ENCODE data around the gene APOBEC3B.

APOBEC3B gene

GRCh38 chr22:39026509-39027150, 44.5 kb downstream of the APOBEC3B start:
- H3K4me1 ChIP-seq (ENCODE audit: control insufficient read depth in 2 of 2, insufficient read depth in 1 of 2, low read depth in 1 of 2, low read length in 2 of 2): peaks cover 3 to 7% of the 10 kb centered on the region in 2 donors
- no peak overlapping the region for H3K4ac ChIP-seq (ENCODE audit: low read length)
- H3K18ac ChIP-seq (ENCODE audit: low read length): no peak overlapping the region
- H3K36me3 ChIP-seq (replicated peaks in 1 of 2; ENCODE audit: control insufficient read depth in 2 of 2, insufficient read depth in 2 of 2, low read length in 2 of 2): no peaks in the 10 kb centered on the region
- H3K27ac ChIP-seq (replicated peaks; ENCODE audit: low read length): no peak overlapping the region
- no peak overlapping the region for H3K9ac ChIP-seq (ENCODE audit: low read depth, low read length, poor library complexity)
- DNase-seq (ENCODE audit: low spot score): no peak
- H3K79me1 ChIP-seq (ENCODE audit: low read depth, low read length): no peaks in the 10 kb centered on the region
- no peak overlapping the region for H3K23ac ChIP-seq (ENCODE audit: low read depth, low read length, poor library complexity)
- no peak overlapping the region for H2AK5ac ChIP-seq (ENCODE audit: low read depth, low read length)
- no peak overlapping the region for H2BK120ac ChIP-seq (ENCODE audit: low read depth, low read length)
- H2BK5ac ChIP-seq (ENCODE audit: low read length): no peak overlapping the region
- H3K4me3 ChIP-seq (ENCODE audit: low read length in 2 of 2): no peak overlapping the region
- no peak overlapping the region for H4K91ac ChIP-seq (ENCODE audit: low read depth, low read length, poor library complexity)
- H3K9me3 ChIP-seq (replicated peaks in 1 of 2; ENCODE audit: control insufficient read depth in 2 of 2, insufficient read depth in 1 of 2, low read depth in 1 of 2, low read length in 2 of 2): no peaks in the 10 kb centered on the region
- no peak overlapping the region for H2BK12ac ChIP-seq (ENCODE audit: low read length)
- H2BK15ac ChIP-seq (ENCODE audit: low read length): no peak overlapping the region
- H3K4me2 ChIP-seq (ENCODE audit: insufficient read depth, low read length, poor library complexity, severe bottlenecking): no peak overlapping the region
- H2AFZ ChIP-seq (ENCODE audit: low read length): no peak overlapping the region
- no peak overlapping the region for H4K8ac ChIP-seq (ENCODE audit: low read depth, low read length)
- WGBS, 2 donors (ENCODE audit: extremely low coverage in 2 of 2, insufficient read length in 2 of 2, insufficient replicate concordance in 1 of 2): no CpG with 5 or more reads among the region's 12 CpGs
- H3K27me3 ChIP-seq (ENCODE audit: control insufficient read depth in 3 of 3, insufficient read depth in 3 of 3, low read depth in 1 of 3, low read length in 3 of 3): no peaks in the 10 kb centered on the region
- no peak overlapping the region for H3K14ac ChIP-seq (ENCODE audit: low read length)

- H2AK5ac ChIP-seq (ENCODE audit: low read depth, low read length): no peak overlapping the region
- H4K91ac ChIP-seq (ENCODE audit: low read depth, low read length, poor library complexity): no peak overlapping the region
- no peak overlapping the region for H3K9ac ChIP-seq (ENCODE audit: low read depth, low read length, poor library complexity)
- no peaks in the 10 kb centered on the region for H3K9me3 ChIP-seq (replicated peaks in 1 of 2; ENCODE audit: control insufficient read depth in 2 of 2, insufficient read depth in 1 of 2, low read depth in 1 of 2, low read length in 2 of 2)
- H3K4me3 ChIP-seq (ENCODE audit: low read length in 2 of 2): no peak overlapping the region
- no peaks in the 10 kb centered on the region for H3K79me1 ChIP-seq (ENCODE audit: low read depth, low read length)
- H3K27ac ChIP-seq (replicated peaks; ENCODE audit: low read length): no peak overlapping the region
- no CpG with 5 or more reads among the region's 4 CpGs for WGBS, 2 donors (ENCODE audit: extremely low coverage in 2 of 2, insufficient read length in 2 of 2, insufficient replicate concordance in 1 of 2)
- no peak overlapping the region for H2BK120ac ChIP-seq (ENCODE audit: low read depth, low read length)
- no peak overlapping the region for H3K4me2 ChIP-seq (ENCODE audit: insufficient read depth, low read length, poor library complexity, severe bottlenecking)
- H3K36me3 ChIP-seq (replicated peaks in 1 of 2; ENCODE audit: control insufficient read depth in 2 of 2, insufficient read depth in 2 of 2, low read length in 2 of 2): no peaks in the 10 kb centered on the region
- H2BK15ac ChIP-seq (ENCODE audit: low read length): no peak overlapping the region
- no peak overlapping the region for H3K23ac ChIP-seq (ENCODE audit: low read depth, low read length, poor library complexity)
- peaks cover 0 to 4% of the 10 kb centered on the region in 2 donors for H3K4me1 ChIP-seq (ENCODE audit: control insufficient read depth in 2 of 2, insufficient read depth in 1 of 2, low read depth in 1 of 2, low read length in 2 of 2)
- H4K8ac ChIP-seq (ENCODE audit: low read depth, low read length): no peak overlapping the region
- no peaks in the 10 kb centered on the region for H3K27me3 ChIP-seq (ENCODE audit: control insufficient read depth in 3 of 3, insufficient read depth in 3 of 3, low read depth in 1 of 3, low read length in 3 of 3)
- DNase-seq (ENCODE audit: low spot score): no peak
- no peak overlapping the region for H2BK5ac ChIP-seq (ENCODE audit: low read length)
- peak overlapping the region; percentile 64 for H3K18ac ChIP-seq (ENCODE audit: low read length)
- no peak overlapping the region for H2AFZ ChIP-seq (ENCODE audit: low read length)
- no peak overlapping the region for H3K4ac ChIP-seq (ENCODE audit: low read length)
- no peak overlapping the region for H3K14ac ChIP-seq (ENCODE audit: low read length)
- no peak overlapping the region for H2BK12ac ChIP-seq (ENCODE audit: low read length)
These were observed 45.6 kb downstream of the APOBEC3B start for GRCh38 chr22:39027717-39028116.

GRCh38 chr22:39028281-39028680, 46.1 kb downstream of the APOBEC3B start:
- Histone ChIP-seq H3K4me2 (ENCODE audit: insufficient read depth, low read length, poor library complexity, severe bottlenecking) (no peak overlapping the region), H3K9me3 (replicated peaks in 1 of 2; ENCODE audit: control insufficient read depth in 2 of 2, insufficient read depth in 1 of 2, low read depth in 1 of 2, low read length in 2 of 2) (no peaks in the 10 kb centered on the region), H3K4me1 (ENCODE audit: control insufficient read depth in 2 of 2, insufficient read depth in 1 of 2, low read depth in 1 of 2, low read length in 2 of 2) (peaks cover 0 to 4% of the 10 kb centered on the region in 2 donors), H2AK5ac (ENCODE audit: low read depth, low read length) (no peak overlapping the region), H3K4ac (ENCODE audit: low read length) (no peak overlapping the region), H2BK5ac (ENCODE audit: low read length) (no peak overlapping the region), H2BK120ac (ENCODE audit: low read depth, low read length) (no peak overlapping the region), H3K79me1 (ENCODE audit: low read depth, low read length) (no peaks in the 10 kb centered on the region), H3K27me3 (ENCODE audit: control insufficient read depth in 3 of 3, insufficient read depth in 3 of 3, low read depth in 1 of 3, low read length in 3 of 3) (no peaks in the 10 kb centered on the region), H3K9ac (ENCODE audit: low read depth, low read length, poor library complexity) (no peak overlapping the region), H4K8ac (ENCODE audit: low read depth, low read length) (no peak overlapping the region), H3K23ac (ENCODE audit: low read depth, low read length, poor library complexity) (no peak overlapping the region), H3K27ac (replicated peaks; ENCODE audit: low read length) (no peak overlapping the region), H2BK15ac (ENCODE audit: low read length) (no peak overlapping the region), H3K4me3 (ENCODE audit: low read length in 2 of 2) (no peak overlapping the region), H2BK12ac (ENCODE audit: low read length) (no peak overlapping the region), H4K91ac (ENCODE audit: low read depth, low read length, poor library complexity) (no peak overlapping the region), H2AFZ (ENCODE audit: low read length) (no peak overlapping the region), H3K18ac (ENCODE audit: low read length) (no peak overlapping the region), H3K14ac (ENCODE audit: low read length) (no peak overlapping the region), H3K36me3 (replicated peaks in 1 of 2; ENCODE audit: control insufficient read depth in 2 of 2, insufficient read depth in 2 of 2, low read length in 2 of 2) (no peaks in the 10 kb centered on the region)
- no CpG with 5 or more reads among the region's 11 CpGs for WGBS, 2 donors (ENCODE audit: extremely low coverage in 2 of 2, insufficient read length in 2 of 2, insufficient replicate concordance in 1 of 2)
- no peak for DNase-seq (ENCODE audit: low spot score)

DNA sequence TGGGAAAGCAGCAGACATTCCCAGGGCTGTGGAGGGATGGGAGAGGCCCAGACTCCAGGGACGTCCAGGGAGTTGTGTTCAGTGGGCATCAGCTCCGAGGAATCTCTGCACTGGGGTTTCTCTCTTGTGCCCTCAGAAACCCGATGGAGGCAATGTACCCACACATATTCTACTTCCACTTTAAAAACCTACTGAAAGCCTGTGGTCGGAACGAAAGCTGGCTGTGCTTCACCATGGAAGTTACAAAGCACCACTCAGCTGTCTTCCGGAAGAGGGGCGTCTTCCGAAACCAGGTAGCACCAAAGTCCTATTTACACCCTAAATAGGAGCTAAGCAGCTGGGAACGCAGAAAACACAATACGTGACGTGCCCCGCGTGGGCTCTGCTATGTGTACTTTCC, 47.1 kb downstream of the APOBEC3B start:
- H3K27ac ChIP-seq (replicated peaks; ENCODE audit: low read length): no peak overlapping the region
- H2AFZ ChIP-seq (ENCODE audit: low read length): no peak overlapping the region
- peaks cover 0 to 4% of the 10 kb centered on the region in 2 donors for H3K4me1 ChIP-seq (ENCODE audit: control insufficient read depth in 2 of 2, insufficient read depth in 1 of 2, low read depth in 1 of 2, low read length in 2 of 2)
- H2BK12ac ChIP-seq (ENCODE audit: low read length): no peak overlapping the region
- H3K4me3 ChIP-seq (ENCODE audit: low read length in 2 of 2): no peak overlapping the region
- H2BK120ac ChIP-seq (ENCODE audit: low read depth, low read length): no peak overlapping the region
- H2AK5ac ChIP-seq (ENCODE audit: low read depth, low read length): no peak overlapping the region
- no peak overlapping the region for H4K8ac ChIP-seq (ENCODE audit: low read depth, low read length)
- H3K4ac ChIP-seq (ENCODE audit: low read length): no peak overlapping the region
- no peak for DNase-seq (ENCODE audit: low spot score)
- H3K18ac ChIP-seq (ENCODE audit: low read length): no peak overlapping the region
- no peak overlapping the region for H3K4me2 ChIP-seq (ENCODE audit: insufficient read depth, low read length, poor library complexity, severe bottlenecking)
- H3K14ac ChIP-seq (ENCODE audit: low read length): no peak overlapping the region
- H2BK15ac ChIP-seq (ENCODE audit: low read length): no peak overlapping the region
- H4K91ac ChIP-seq (ENCODE audit: low read depth, low read length, poor library complexity): no peak overlapping the region
- H3K9ac ChIP-seq (ENCODE audit: low read depth, low read length, poor library complexity): no peak overlapping the region
- WGBS, 2 donors (ENCODE audit: extremely low coverage in 2 of 2, insufficient read length in 2 of 2, insufficient replicate concordance in 1 of 2): no CpG with 5 or more reads among the region's 13 CpGs
- H2BK5ac ChIP-seq (ENCODE audit: low read length): no peak overlapping the region
- H3K23ac ChIP-seq (ENCODE audit: low read depth, low read length, poor library complexity): no peak overlapping the region
- no peaks in the 10 kb centered on the region for H3K9me3 ChIP-seq (replicated peaks in 1 of 2; ENCODE audit: control insufficient read depth in 2 of 2, insufficient read depth in 1 of 2, low read depth in 1 of 2, low read length in 2 of 2)
- no peaks in the 10 kb centered on the region for H3K36me3 ChIP-seq (replicated peaks in 1 of 2; ENCODE audit: control insufficient read depth in 2 of 2, insufficient read depth in 2 of 2, low read length in 2 of 2)
- no peaks in the 10 kb centered on the region for H3K79me1 ChIP-seq (ENCODE audit: low read depth, low read length)
- no peaks in the 10 kb centered on the region for H3K27me3 ChIP-seq (ENCODE audit: control insufficient read depth in 3 of 3, insufficient read depth in 3 of 3, low read depth in 1 of 3, low read length in 3 of 3)

Measured in neuronal stem cell (in vitro differentiated cells).